Stimulated activated CD8-positive, alpha-beta memory T cell treated with anti-CD3 and anti-CD28 coated beads, Interleukin-7, amount 100 ng/mL, for 4 hours (primary cell): ENCODE measurements around the gene IFI16.
A peak's percentile ranks its signal among the peaks of the same experiment; 100 is the strongest.

ENCODE experiments used
- DNase-seq, 2 donors: peaks; one replicate each; pipeline ENCODE4 v3.0.0-alpha.2; 2020; ENCODE audit warnings: low read depth in 2 of 2

The IFI16 gene

GRCh38 chr1:159058751-159059150 lies 49.0 kb downstream of the IFI16 start:
- no peak for DNase-seq

GRCh38 chr1:159065106-159065505 lies 55.4 kb downstream of the IFI16 start:
- no peak for DNase-seq

- no peak for DNase-seq
These were observed 56.4 kb downstream of the IFI16 start for GRCh38 chr1:159066108-159066507.

- DNase-seq, result no peak
These were observed 58.3 kb downstream of the IFI16 start for GRCh38 chr1:159067699-159068621.

- DNase-seq, result no peak
These were observed 59.2 kb downstream of the IFI16 start for GRCh38 chr1:159068886-159069285.

- DNase-seq, result no peak
These were observed 62.4 kb downstream of the IFI16 start for GRCh38 chr1:159071970-159072582.

GRCh38 chr1:159076438-159077119 lies 66.9 kb downstream of the IFI16 start, which contains the start of gene AIM2:
Gene AIM2 (minus strand): TSS chr1:159076766. CDS start chr1:159073499, 3,267 bp downstream.
- DNase-seq, result peak; percentile 41 to 48

GRCh38 chr1:159077120-159077961 lies 67.6 kb downstream of the IFI16 start:
- DNase-seq, result peak; percentile 73 to 91

GRCh38 chr1:159079525-159079924 lies 69.8 kb downstream of the IFI16 start:
- DNase-seq, result no peak

GRCh38 chr1:159081626-159082025 lies 71.9 kb downstream of the IFI16 start:
- DNase-seq, result no peak

GRCh38 chr1:159083013-159083412 lies 73.3 kb downstream of the IFI16 start:
- no peak for DNase-seq

GRCh38 chr1:159084152-159084551 lies 74.4 kb downstream of the IFI16 start:
- no peak for DNase-seq

- no peak for DNase-seq
These were observed 75.2 kb downstream of the IFI16 start for GRCh38 chr1:159084867-159085266.

- DNase-seq, result no peak
These were observed 78.3 kb downstream of the IFI16 start for GRCh38 chr1:159088050-159088449.

GRCh38 chr1:159088546-159089183 lies 79.0 kb downstream of the IFI16 start:
- no peak for DNase-seq

GRCh38 chr1:159089184-159089791 lies 79.6 kb downstream of the IFI16 start:
- DNase-seq, result no peak

- DNase-seq, result no peak
These were observed 80.8 kb downstream of the IFI16 start for GRCh38 chr1:159090286-159091179.

- DNase-seq, result no peak
These were observed 81.5 kb downstream of the IFI16 start for GRCh38 chr1:159091180-159091560.

- DNase-seq, result no peak
These were observed 81.9 kb downstream of the IFI16 start for GRCh38 chr1:159091607-159092031.
